Kidney (tissue), 14 donors: Measurements from ENCODE around the gene TAP1. TPM values are rescaled to one million over a fixed set of nuclear protein-coding genes. Genes with fewer than 3 reads are reported as not detected.

Source experiments
- DNase-seq, 5 donors: peaks; one replicate each; pipeline ENCODE4 v3.0.0-alpha.2; 2013 to 2020
- FAIRE-seq: peaks from 2 replicates; lab custom pipeline; 2012; peaks lifted over from hg19 to GRCh38; lab: Jason Lieb, UNC
- H3K27ac ChIP-seq, 2 donors: one replicate each; pipeline ENCODE4 v1.7.0; 2013; ENCODE audit warnings: low read depth in 2 of 2, low read length in 2 of 2, inconsistent platforms in 1 of 2
- H3K27me3 ChIP-seq: one replicate; pipeline ENCODE4 v1.7.1; 2013; ENCODE audit warnings: low read length, inconsistent platforms; ENCODE audit not compliant: control insufficient read depth, insufficient read depth
- H3K36me3 ChIP-seq, 3 donors: one replicate each; pipeline versions ENCODE4 v1.7.0 to v1.7.1; 2013; ENCODE audit warnings: low read length in 3 of 3, control low read depth in 1 of 3, inconsistent platforms in 1 of 3; ENCODE audit not compliant: insufficient read depth in 3 of 3, control insufficient read depth in 2 of 3
- H3K4me1 ChIP-seq, 3 donors: one replicate each; pipeline versions ENCODE4 v1.7.0 to v1.7.1; 2013; ENCODE audit warnings: low read length in 3 of 3, inconsistent platforms in 1 of 3, low read depth in 1 of 3; ENCODE audit not compliant: control insufficient read depth in 2 of 3, insufficient read depth in 2 of 3
- H3K4me3 ChIP-seq, 3 donors: one replicate each; pipeline versions ENCODE4 v1.7.0 to v1.8.1; 2013; ENCODE audit warnings: low read length in 3 of 3, control low read depth in 1 of 3, inconsistent platforms in 1 of 3
- H3K9ac ChIP-seq, 3 donors: one replicate each; pipeline versions ENCODE4 v1.7.0 to v1.7.1; 2013; ENCODE audit warnings: low read length in 3 of 3, control low read depth in 1 of 3, inconsistent platforms in 1 of 3
- H3K9me3 ChIP-seq, 3 donors: one replicate each; pipeline versions ENCODE4 v1.7.0 to v1.7.1; 2013; ENCODE audit warnings: low read length in 3 of 3, control low read depth in 1 of 3, inconsistent platforms in 1 of 3; ENCODE audit not compliant: control insufficient read depth in 2 of 3, insufficient read depth in 1 of 3
- CTCF ChIP-seq: IDR thresholded peaks from 3 replicates; pipeline ENCODE4 v1.5.1; 2012; ENCODE audit warnings: mild to moderate bottlenecking, moderate library complexity, borderline replicate concordance; ENCODE audit not compliant: insufficient read depth; ENCODE audit errors: extremely low read depth
- intact Hi-C: fragments of 100-400 bp; cut with DNase I; formaldehyde crosslinking; loops from one replicate; pipeline ENCODE4 v1.11.1; 2022
- polyA plus RNA-seq: library from polyadenylated mRNA; stranded (reverse); fragments of 350-450 nt; fragmentation: Illumina TruSeq; extraction: RNeasy Lipid Tissue Mini Kit (QIAGEN cat#74804); gene quantifications from one replicate; pipeline ENCODE4 v1.2.3, GENCODE V29; 2014; ENCODE audit warnings: low read depth, low replicate concordance; ENCODE audit not compliant: insufficient read depth
- total RNA-seq: library from RNA; stranded (reverse); fragmentation: NEBNext Ultra II Directional; extraction: Animal tissue kit (Norgen Biotek cat#: 25700); gene quantifications from one replicate; pipeline ENCODE4 v1.2.1, GENCODE V29; 2021
- donor health status: control.
- donor health status: control.
- donor health status: control.
- donor health status: control.
- donor health status: control.
- donor health status: DM: yes; HTN: yes; CAD: no.
- donor health status: Normal renal cell carcinoma (clear cell type).

The TAP1 gene
- total and polyA plus RNA-seq, 2 donors from 2014 or later, result 32.1 to 45.4 TPM

GRCh38 chr6:32865724-32866443, 12.4 kb upstream of the TAP1 start:
- no peak overlapping the region for H3K4me3 ChIP-seq
- no peak overlapping the region for H3K9ac ChIP-seq
- TF ChIP-seq CTCF, result no peak
- no peak for DNase-seq
- no peak for FAIRE-seq
- intact Hi-C loops, result no loop called here
- peaks cover 4% of the 10 kb centered on the region for H3K27me3 ChIP-seq
- no peak overlapping the region for H3K27ac ChIP-seq
- no peaks in the 10 kb centered on the region for H3K9me3 ChIP-seq
- H3K36me3 ChIP-seq, result no peaks in the 10 kb centered on the region
- peaks cover 0 to 5% (median 0%) of the 10 kb centered on the region in 3 donors for H3K4me1 ChIP-seq

GRCh38 chr6:32862725-32863124, 9.2 kb upstream of the TAP1 start:
- H3K9ac ChIP-seq, result no peak overlapping the region
- no peak overlapping the region for H3K4me3 ChIP-seq
- TF ChIP-seq CTCF, result no peak
- H3K27ac ChIP-seq, result no peak overlapping the region
- H3K27me3 ChIP-seq, result no peaks in the 10 kb centered on the region
- no peaks in the 10 kb centered on the region for H3K9me3 ChIP-seq
- intact Hi-C loops, result no loop called here
- FAIRE-seq (no peak), DNase-seq (no peak)
- peaks cover 0 to 3% (median 0%) of the 10 kb centered on the region in 3 donors for H3K4me1 ChIP-seq
- peaks cover 0 to 2% (median 0%) of the 10 kb centered on the region in 3 donors for H3K36me3 ChIP-seq

GRCh38 chr6:32860674-32861073, 7.2 kb upstream of the TAP1 start:
- intact Hi-C loops, result no loop called here
- H3K4me1 ChIP-seq, result peaks cover 0 to 8% (median 0%) of the 10 kb centered on the region in 3 donors
- no peak overlapping the region for H3K27ac ChIP-seq
- no peak overlapping the region for H3K4me3 ChIP-seq
- no peak for FAIRE-seq
- H3K27me3 ChIP-seq, result peaks cover 5% of the 10 kb centered on the region
- DNase-seq, result no peak
- no peak overlapping the region for H3K9ac ChIP-seq
- TF ChIP-seq CTCF, result no peak
- no peaks in the 10 kb centered on the region for H3K9me3 ChIP-seq
- peaks cover 0 to 7% (median 0%) of the 10 kb centered on the region in 3 donors for H3K36me3 ChIP-seq
